B cell (primary cell): ENCODE measurements around the gene PACRG. TPM values are rescaled to one million over a fixed set of nuclear protein-coding genes. Genes with fewer than 3 reads are reported as not detected.

ENCODE experiments used
- ATAC-seq: fragments of 200-7000 bp; cut with Tn5 transposase; one replicate; pipeline ENCODE4 v1.10.0; 2021; ENCODE audit warnings: low read depth, mild to moderate bottlenecking, moderate number of reproducible peaks, moderate library complexity
- CTCF ChIA-PET: fragments of 350-600 bp; sonication (Branson Sonifier 250); formaldehyde crosslinking; loops from one replicate; lab custom pipeline; 2021; ENCODE audit warnings: antibody characterized with exemption, inconsistent platforms; lab: Charles Lee
- POLR2A ChIA-PET: fragments of 350-600 bp; sonication (Branson Sonifier 250); formaldehyde crosslinking; loops from one replicate; lab custom pipeline; 2021; ENCODE audit warnings: antibody characterized with exemption; lab: Charles Lee
- DNase-seq: peaks from one replicate; pipeline ENCODE4 v3.0.0; 2013
- H2AFZ ChIP-seq: 2 replicates; pipeline ENCODE4 v1.6.1; 2012; ENCODE audit warnings: mild to moderate bottlenecking, low read depth, low read length; ENCODE audit not compliant: insufficient read depth, poor library complexity, severe bottlenecking
- H3K27ac ChIP-seq, 2 donors: 1 replicate in 1 of 2; 2 replicates in 1 of 2; pipeline ENCODE4 v1.5.1; 2012 to 2013; ENCODE audit warnings: low read length in 2 of 2, mild to moderate bottlenecking in 2 of 2, moderate library complexity in 1 of 2
- H3K27me3 ChIP-seq, 4 experiments: fragments of 200-600 bp in 1 of 4; sonication (generic) in 1 of 4; replicated peaks in 1 of 4; 1 replicate in 2 of 4; 2 replicates in 2 of 4; pipeline versions ENCODE4 v1.6.1 to v1.7.0; 2013 to 2016; ENCODE audit warnings: low read length in 3 of 4, mild to moderate bottlenecking in 2 of 4, mixed read lengths in 1 of 4, moderate library complexity in 1 of 4; ENCODE audit not compliant: insufficient read depth in 4 of 4, control insufficient read depth in 3 of 4; ENCODE audit errors: control extremely low read depth in 1 of 4
- H3K36me3 ChIP-seq, 2 experiments: replicated peaks in 1 of 2; 1 replicate in 1 of 2; 2 replicates in 1 of 2; pipeline versions ENCODE4 v1.6.1 to v1.7.1; 2013; ENCODE audit warnings: low read length in 1 of 2; ENCODE audit not compliant: insufficient read depth in 2 of 2, control insufficient read depth in 1 of 2; ENCODE audit errors: control extremely low read depth in 1 of 2, extremely low read depth in 1 of 2
- H3K4me1 ChIP-seq, 2 donors: fragments of 200-600 bp in 1 of 2; sonication (generic) in 1 of 2; 1 replicate in 1 of 2; 2 replicates in 1 of 2; pipeline versions ENCODE4 v1.5.1 to v1.6.1; 2013 to 2017; ENCODE audit warnings: low read length in 2 of 2; ENCODE audit not compliant: control insufficient read depth in 2 of 2, insufficient read depth in 2 of 2
- H3K4me2 ChIP-seq: replicated peaks from 2 replicates; pipeline ENCODE3; 2012; ENCODE audit warnings: mild to moderate bottlenecking, low read depth, low read length; ENCODE audit not compliant: poor library complexity, severe bottlenecking
- H3K4me3 ChIP-seq, 5 experiments: fragments of 200-600 bp in 1 of 5; sonication (generic) in 1 of 5; 1 replicate in 3 of 5; 2 replicates in 2 of 5; pipeline versions ENCODE4 v1.5.1 to v1.7.0; 2011 to 2016; ENCODE audit warnings: low read length in 4 of 5, mild to moderate bottlenecking in 4 of 5, low read depth in 2 of 5, control low read depth in 1 of 5, moderate library complexity in 1 of 5; ENCODE audit not compliant: insufficient read depth in 1 of 5; ENCODE audit errors: control extremely low read depth in 1 of 5, extremely low read depth in 1 of 5
- H3K79me2 ChIP-seq: fragments of 200-600 bp; sonication (generic); one replicate; pipeline ENCODE4 v1.6.0; 2016; ENCODE audit warnings: low read length; ENCODE audit not compliant: control insufficient read depth, insufficient read depth
- H3K9ac ChIP-seq: fragments of 200-600 bp; sonication (generic); 2 replicates; pipeline ENCODE4 v1.6.1; 2017; ENCODE audit warnings: mild to moderate bottlenecking, low read length, moderate library complexity
- H3K9me3 ChIP-seq, 3 donors: one replicate each; pipeline versions ENCODE4 v1.6.1 to v1.7.1; 2013; ENCODE audit warnings: low read length in 2 of 3; ENCODE audit not compliant: control insufficient read depth in 2 of 3, insufficient read depth in 1 of 3; ENCODE audit errors: control extremely low read depth in 1 of 3
- H4K20me1 ChIP-seq: 2 replicates; pipeline ENCODE4 v1.6.0; 2012; ENCODE audit warnings: mild to moderate bottlenecking, low read length; ENCODE audit not compliant: insufficient read depth, control insufficient read depth, poor library complexity, severe bottlenecking
- H3K27ac Mint-ChIP-seq: one replicate; pipeline ENCODE4 v1.8.0; 2021; ENCODE audit warnings: mixed read lengths
- H3K27me3 Mint-ChIP-seq: one replicate; pipeline ENCODE4 v1.8.0; 2021; ENCODE audit warnings: mixed read lengths
- H3K4me1 Mint-ChIP-seq: one replicate; pipeline ENCODE4 v1.8.0; 2021; ENCODE audit warnings: mixed read lengths
- H3K4me3 Mint-ChIP-seq: one replicate; pipeline ENCODE4 v1.8.0; 2021; ENCODE audit warnings: mixed read lengths
- H3K9me3 Mint-ChIP-seq: one replicate; pipeline ENCODE4 v1.8.0; 2022; ENCODE audit warnings: mixed read lengths; ENCODE audit not compliant: insufficient read depth
- EZH2 ChIP-seq: IDR thresholded peaks from 2 replicates; pipeline ENCODE4 v1.6.1; 2012; ENCODE audit warnings: borderline replicate concordance, low read depth, mild to moderate bottlenecking, moderate library complexity, low read length; ENCODE audit not compliant: insufficient read depth, poor library complexity, severe bottlenecking
- WGBS: methylation state at CpG from one replicate; pipeline ENCODE4 v1.1.5; 2013; ENCODE audit warnings: missing lambda C conversion rate; ENCODE audit not compliant: insufficient coverage; 5-methylcytosine and 5-hydroxymethylcytosine counted together
- intact Hi-C: fragments of 100-400 bp; cut with micrococcal nuclease; formaldehyde crosslinking; loops from one replicate; pipeline ENCODE4 v1.10.0; 2022
- polyA plus RNA-seq: library from polyadenylated mRNA; depleted of rRNA; stranded (reverse); fragments of >200 nt; gene quantifications from 2 replicates; pipeline ENCODE4 v1.2.3, GENCODE V29; 2012
- total RNA-seq, 2 donors: library from RNA; stranded (reverse); fragments of 120-200 nt in 1 of 2; gene quantifications; 1 replicate in 1 of 2; 2 replicates in 1 of 2; pipeline versions ENCODE4 v1.2.3 to v1.2.4, GENCODE V29; 2013 to 2022
- TF ChIP-seq, protein P1 (sequence below): fragments of 200-600 bp; IDR thresholded peaks from one replicate; pipeline ENCODE4 v1.8.0; 2022; ENCODE audit warnings: antibody characterized with exemption, mild to moderate bottlenecking

Gene PACRG
- total and polyA plus RNA-seq, 2 donors (not counting 1 experiment from before 2014, with no cell fraction given) = not detected

DNA sequence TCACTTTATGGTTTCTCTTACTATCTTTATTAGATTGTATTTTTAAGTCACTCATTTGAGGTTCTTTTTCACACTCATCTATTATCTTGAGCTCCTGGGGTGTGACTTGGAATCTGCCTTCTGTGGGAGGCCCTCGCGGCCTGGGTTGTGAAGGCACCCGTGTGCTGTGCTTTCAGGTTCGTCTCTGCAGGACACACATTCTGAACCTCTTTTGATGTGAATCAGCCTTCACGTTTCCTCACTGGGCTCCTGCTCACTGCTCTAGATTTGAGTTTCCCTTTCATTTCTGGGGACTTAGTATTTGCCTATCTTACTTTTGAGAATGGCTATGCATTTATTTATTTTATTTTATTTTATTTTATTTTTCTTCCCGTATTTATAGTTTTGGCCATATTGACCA lies 97.8 kb downstream of the PACRG start:
- DNase-seq (no peak), ATAC-seq (no peak)
- Histone ChIP-seq H3K9me3 (no peaks in the 10 kb centered on the region), H3K27me3 (no peaks in the 10 kb centered on the region), H3K9ac (no peak overlapping the region), H3K79me2 (no peaks in the 10 kb centered on the region), H3K27ac (no peak overlapping the region), H3K4me1 (no peaks in the 10 kb centered on the region), H3K4me3 (no peak overlapping the region), H3K4me2 (no peak overlapping the region), H3K36me3 (no peaks in the 10 kb centered on the region), H4K20me1 (no peaks in the 10 kb centered on the region), H2AFZ (no peak overlapping the region)
- Mint-ChIP-seq H3K9me3 (peaks cover 2% of the 10 kb centered on the region), H3K27ac (no peak overlapping the region), H3K4me3 (no peak overlapping the region), H3K4me1 (no peaks in the 10 kb centered on the region), H3K27me3 (no peaks in the 10 kb centered on the region)
- intact Hi-C loops = no loop called here
- ChIA-PET CTCF (no interaction called here), POLR2A (no interaction called here)
- 69% methylated on average over 4 of the region's 6 CpGs for WGBS
- TF ChIP-seq, protein P1, sequence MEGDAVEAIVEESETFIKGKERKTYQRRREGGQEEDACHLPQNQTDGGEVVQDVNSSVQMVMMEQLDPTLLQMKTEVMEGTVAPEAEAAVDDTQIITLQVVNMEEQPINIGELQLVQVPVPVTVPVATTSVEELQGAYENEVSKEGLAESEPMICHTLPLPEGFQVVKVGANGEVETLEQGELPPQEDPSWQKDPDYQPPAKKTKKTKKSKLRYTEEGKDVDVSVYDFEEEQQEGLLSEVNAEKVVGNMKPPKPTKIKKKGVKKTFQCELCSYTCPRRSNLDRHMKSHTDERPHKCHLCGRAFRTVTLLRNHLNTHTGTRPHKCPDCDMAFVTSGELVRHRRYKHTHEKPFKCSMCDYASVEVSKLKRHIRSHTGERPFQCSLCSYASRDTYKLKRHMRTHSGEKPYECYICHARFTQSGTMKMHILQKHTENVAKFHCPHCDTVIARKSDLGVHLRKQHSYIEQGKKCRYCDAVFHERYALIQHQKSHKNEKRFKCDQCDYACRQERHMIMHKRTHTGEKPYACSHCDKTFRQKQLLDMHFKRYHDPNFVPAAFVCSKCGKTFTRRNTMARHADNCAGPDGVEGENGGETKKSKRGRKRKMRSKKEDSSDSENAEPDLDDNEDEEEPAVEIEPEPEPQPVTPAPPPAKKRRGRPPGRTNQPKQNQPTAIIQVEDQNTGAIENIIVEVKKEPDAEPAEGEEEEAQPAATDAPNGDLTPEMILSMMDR = no peak
- no peak for TF ChIP-seq EZH2

DNA sequence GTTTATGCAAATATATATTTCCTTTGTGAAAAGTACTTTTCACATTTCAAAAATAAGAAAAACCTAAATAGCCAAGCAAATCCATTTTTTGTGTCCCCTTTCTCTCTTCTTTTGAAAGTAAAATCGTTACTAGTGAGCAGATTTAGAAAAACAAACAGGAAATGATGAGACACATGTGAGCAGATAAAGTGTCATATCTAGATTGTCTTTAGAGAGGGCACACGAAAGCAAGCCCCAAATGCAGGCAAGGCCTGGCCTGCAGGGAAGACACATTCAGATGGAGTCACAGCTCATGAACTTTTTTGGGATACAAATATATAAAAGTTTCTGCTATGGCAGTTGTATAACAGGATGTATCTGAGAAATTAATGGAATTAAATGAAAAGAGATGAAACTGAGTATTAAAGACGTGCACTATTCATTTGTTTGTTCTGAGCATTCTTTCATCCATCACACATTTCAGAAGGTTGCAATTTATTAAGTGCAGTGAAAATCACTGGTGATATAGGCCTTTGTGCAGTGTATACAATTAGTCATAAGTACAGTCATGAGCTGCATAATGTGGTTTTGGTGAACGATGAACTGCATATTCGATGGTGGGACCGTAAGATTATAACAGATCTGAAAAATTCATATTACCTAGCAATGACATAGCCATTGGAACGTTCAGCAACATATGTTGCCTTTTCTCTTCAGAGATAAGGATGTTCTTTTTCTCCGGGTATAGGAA lies 101.4 kb downstream of the PACRG start:
- H3K4me3 ChIP-seq = no peak overlapping the region
- H3K9me3 ChIP-seq = no peaks in the 10 kb centered on the region
- intact Hi-C loops = no loop called here
- no peak overlapping the region for H3K9ac ChIP-seq
- H3K27me3 ChIP-seq = no peaks in the 10 kb centered on the region
- H3K4me3 Mint-ChIP-seq = no peak overlapping the region
- no peaks in the 10 kb centered on the region for H4K20me1 ChIP-seq
- 83% methylated on average over 1 of the region's 8 CpGs for WGBS
- ChIA-PET CTCF (no interaction called here), POLR2A (no interaction called here)
- no peaks in the 10 kb centered on the region for H3K27me3 Mint-ChIP-seq
- TF ChIP-seq, protein P1 = no peak
- TF ChIP-seq EZH2 = no peak
- H3K79me2 ChIP-seq = no peaks in the 10 kb centered on the region
- no peaks in the 10 kb centered on the region for H3K4me1 Mint-ChIP-seq
- H3K27ac Mint-ChIP-seq = no peak overlapping the region
- H3K4me2 ChIP-seq = no peak overlapping the region
- DNase-seq (no peak), ATAC-seq (no peak)
- no peak overlapping the region for H3K27ac ChIP-seq
- no peak overlapping the region for H2AFZ ChIP-seq
- H3K36me3 ChIP-seq = no peaks in the 10 kb centered on the region
- H3K4me1 ChIP-seq = no peaks in the 10 kb centered on the region
- no peaks in the 10 kb centered on the region for H3K9me3 Mint-ChIP-seq
